ENCODE data around the gene PPIP5K2.

Gene PPIP5K2

DNA sequence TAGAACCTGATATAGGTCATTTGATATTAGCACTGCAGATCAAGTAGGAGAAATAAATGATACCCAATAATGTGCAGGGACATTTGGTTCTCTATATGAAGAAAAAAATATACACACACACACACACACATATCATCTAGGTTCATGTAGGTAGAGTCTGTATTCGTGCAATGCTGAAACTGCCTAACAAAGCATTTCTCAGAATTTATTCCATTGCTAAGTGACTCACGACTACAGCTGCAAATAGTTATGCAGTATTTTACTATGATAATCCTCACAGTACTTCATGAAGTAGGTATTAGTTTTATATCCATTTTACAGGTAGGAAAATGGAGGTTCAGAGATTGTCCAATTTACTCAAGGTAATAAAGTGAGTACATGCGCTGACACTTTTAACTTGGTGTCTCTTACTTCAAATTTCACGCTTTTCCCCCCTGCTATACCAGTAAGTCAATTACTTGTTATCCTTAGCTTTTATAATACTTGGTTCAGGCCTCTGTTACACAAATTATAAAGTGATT lies 2.6 kb upstream of the PPIP5K2 start:
- DNase-seq (ENCODE audit: low spot score): no peak
- in situ Hi-C loops (cut with MboI; ENCODE audit: low pct_unique_long_range_greater_than_20kb, low sequenced_read_pairs, unreplicated experiment): no loop called here
- TF ChIP-seq, protein P1, sequence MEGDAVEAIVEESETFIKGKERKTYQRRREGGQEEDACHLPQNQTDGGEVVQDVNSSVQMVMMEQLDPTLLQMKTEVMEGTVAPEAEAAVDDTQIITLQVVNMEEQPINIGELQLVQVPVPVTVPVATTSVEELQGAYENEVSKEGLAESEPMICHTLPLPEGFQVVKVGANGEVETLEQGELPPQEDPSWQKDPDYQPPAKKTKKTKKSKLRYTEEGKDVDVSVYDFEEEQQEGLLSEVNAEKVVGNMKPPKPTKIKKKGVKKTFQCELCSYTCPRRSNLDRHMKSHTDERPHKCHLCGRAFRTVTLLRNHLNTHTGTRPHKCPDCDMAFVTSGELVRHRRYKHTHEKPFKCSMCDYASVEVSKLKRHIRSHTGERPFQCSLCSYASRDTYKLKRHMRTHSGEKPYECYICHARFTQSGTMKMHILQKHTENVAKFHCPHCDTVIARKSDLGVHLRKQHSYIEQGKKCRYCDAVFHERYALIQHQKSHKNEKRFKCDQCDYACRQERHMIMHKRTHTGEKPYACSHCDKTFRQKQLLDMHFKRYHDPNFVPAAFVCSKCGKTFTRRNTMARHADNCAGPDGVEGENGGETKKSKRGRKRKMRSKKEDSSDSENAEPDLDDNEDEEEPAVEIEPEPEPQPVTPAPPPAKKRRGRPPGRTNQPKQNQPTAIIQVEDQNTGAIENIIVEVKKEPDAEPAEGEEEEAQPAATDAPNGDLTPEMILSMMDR (IDR thresholded peaks at IDR 0.05; ENCODE audit: extremely low read depth, insufficient read depth, missing control alignments): no peak

DNA sequence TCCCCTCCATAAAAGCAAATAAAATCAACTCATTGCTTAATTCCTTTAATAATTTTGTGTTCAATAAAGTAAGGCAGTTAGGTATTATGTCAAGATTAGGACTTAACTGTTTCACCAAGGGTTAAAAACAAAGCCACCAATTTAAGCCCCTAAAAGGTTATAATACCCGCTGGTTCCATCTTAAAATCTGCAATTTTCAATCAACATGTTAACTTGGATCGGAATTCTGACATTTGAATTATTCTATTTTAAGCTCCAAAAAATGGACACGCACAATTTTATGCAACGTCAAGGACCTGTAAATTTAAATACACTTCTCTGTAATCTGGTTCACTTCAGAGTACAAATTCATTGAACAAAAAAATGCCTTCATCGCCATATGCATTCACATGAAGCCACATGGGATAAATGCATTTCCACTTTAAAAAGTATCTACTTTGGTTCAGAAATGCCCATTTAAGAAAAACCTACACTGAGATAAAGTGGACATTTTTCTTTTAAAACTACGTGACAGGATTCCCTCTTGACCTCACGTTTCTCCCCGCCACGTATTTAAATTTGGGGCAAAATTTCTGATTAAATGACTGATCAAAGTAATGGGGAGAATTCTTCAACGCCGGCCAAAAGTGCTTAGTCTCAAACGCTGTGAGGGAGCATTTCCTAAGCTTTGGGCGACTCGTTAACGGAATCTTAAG lies 884 bp upstream of the PPIP5K2 start:
- DNase-seq (ENCODE audit: low spot score): no peak
- in situ Hi-C loops (cut with MboI; ENCODE audit: low pct_unique_long_range_greater_than_20kb, low sequenced_read_pairs, unreplicated experiment): no loop called here
- TF ChIP-seq, protein P1 (IDR thresholded peaks at IDR 0.05; ENCODE audit: extremely low read depth, insufficient read depth, missing control alignments): no peak

DNA sequence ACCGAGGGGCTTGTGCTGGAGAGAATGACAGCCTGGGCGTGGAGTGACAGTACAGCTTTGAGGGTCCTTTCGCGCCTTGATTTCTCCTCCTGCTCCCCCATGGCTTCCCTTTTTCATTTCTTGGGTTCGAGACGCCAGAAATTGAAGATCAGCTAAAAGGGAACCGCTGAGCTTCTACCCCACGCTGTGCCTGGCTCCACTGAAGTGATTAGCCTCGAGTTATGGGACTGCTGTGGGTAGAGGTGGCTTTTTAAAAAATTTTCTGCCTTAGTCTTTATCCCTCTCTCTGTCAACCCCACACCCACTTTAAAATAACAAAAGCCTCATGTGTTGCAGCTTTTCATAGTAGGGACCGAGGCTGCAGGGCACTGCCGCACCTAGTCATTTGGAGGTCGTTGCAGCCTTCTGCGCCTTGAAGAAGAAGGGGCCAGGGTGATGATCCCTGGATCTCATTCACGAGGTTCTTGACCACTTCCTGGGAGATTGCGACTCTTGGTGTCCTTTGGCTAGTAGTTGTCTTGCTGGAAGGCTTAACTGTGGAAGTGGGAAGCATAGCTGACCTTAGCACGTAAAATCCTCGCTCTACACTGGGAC lies 603 bp downstream of the PPIP5K2 start:
- no peak for DNase-seq (ENCODE audit: low spot score)
- TF ChIP-seq, protein P1 (IDR thresholded peaks at IDR 0.05; ENCODE audit: extremely low read depth, insufficient read depth, missing control alignments): no peak
- in situ Hi-C loops (cut with MboI; ENCODE audit: low pct_unique_long_range_greater_than_20kb, low sequenced_read_pairs, unreplicated experiment): no loop called here

DNA sequence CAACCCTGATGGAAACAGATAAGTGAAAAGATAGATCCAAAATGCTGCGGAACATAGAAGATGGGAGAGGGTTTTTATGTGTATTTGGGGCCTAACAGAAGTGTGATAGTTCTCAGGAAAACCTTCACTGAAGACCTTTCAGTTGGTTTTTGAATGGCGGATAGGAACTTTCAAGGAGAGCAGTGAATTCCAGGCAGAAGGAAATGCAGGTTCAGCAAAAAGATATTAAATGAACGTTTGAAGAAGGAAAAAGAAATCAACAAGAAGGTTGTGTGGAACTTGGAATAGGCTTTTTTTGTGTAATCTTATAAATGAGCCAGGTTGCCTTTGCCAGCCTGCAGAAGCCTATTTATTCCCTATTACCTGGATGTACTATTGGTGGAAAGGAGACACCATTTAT lies 2.1 kb downstream of the PPIP5K2 start:
- TF ChIP-seq, protein P1 (IDR thresholded peaks at IDR 0.05; ENCODE audit: extremely low read depth, insufficient read depth, missing control alignments): no peak
- in situ Hi-C loops (cut with MboI; ENCODE audit: low pct_unique_long_range_greater_than_20kb, low sequenced_read_pairs, unreplicated experiment): no loop called here
- no peak for DNase-seq (ENCODE audit: low spot score)

DNA sequence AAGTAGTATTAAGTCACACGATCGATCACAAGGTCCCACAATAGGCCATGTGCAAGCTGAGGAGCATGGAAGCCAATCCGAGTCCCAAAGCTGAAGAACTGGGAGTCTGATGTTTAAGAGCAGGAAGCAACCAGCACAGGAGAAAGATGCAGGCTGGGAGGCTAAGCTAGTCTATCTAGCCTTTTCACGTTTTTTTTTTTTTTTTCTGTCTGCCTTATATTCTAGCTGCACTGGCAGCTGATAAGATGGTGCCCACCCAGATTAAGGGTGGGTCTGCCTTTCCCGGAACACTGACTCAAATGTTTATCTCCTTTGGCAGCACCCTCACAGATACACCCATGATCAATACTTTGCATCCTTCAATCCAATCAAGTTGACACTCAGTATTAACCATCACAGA lies 6.5 kb downstream of the PPIP5K2 start:
- DNase-seq (ENCODE audit: low spot score): no peak
- TF ChIP-seq, protein P1 (IDR thresholded peaks at IDR 0.05; ENCODE audit: extremely low read depth, insufficient read depth, missing control alignments): no peak
- in situ Hi-C loops (cut with MboI; ENCODE audit: low pct_unique_long_range_greater_than_20kb, low sequenced_read_pairs, unreplicated experiment): loop anchor here (25.0 kb wide), 1 partner anchor 539 kb away; no protein-coding TSS in a partner anchor

DNA sequence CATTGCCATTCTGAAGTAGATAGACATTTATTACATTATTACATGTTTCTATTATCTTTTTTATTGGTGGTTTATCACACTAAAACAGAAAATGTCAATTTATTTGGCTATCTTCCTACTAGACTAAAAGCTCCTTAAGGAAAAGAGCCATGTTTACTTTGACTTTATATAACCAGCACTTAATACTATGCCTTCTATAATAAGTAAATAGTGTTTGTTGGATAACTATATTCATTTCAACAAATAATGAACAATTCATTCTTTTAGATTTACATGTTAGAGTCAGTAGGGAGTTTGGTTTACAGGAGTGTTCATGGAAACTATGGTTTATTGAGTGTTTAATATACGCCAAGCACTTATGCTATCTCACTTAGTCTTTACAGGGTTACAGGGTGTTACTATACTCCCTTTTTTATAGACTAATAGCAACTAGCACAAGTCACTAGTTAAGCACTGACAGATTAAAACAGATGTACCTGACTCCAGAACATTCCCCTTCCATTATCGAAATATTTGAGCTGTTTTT lies 7.3 kb downstream of the PPIP5K2 start:
- in situ Hi-C loops (cut with MboI; ENCODE audit: low pct_unique_long_range_greater_than_20kb, low sequenced_read_pairs, unreplicated experiment): loop anchor here (25.0 kb wide), 1 partner anchor 540 kb away; no protein-coding TSS in a partner anchor
- DNase-seq (ENCODE audit: low spot score): no peak
- TF ChIP-seq, protein P1 (IDR thresholded peaks at IDR 0.05; ENCODE audit: extremely low read depth, insufficient read depth, missing control alignments): no peak
